H1 (cell line): ENCODE measurements around the gene DLG1. TPM values are rescaled to one million over a fixed set of nuclear protein-coding genes. Genes with fewer than 3 reads are reported as not detected.

Source experiments
- CTCF ChIA-PET: fragments of 300-600 bp; sonication (Branson Sonifier 250); formaldehyde crosslinking; loops from one replicate; lab custom pipeline; 2021; ENCODE audit not compliant: partially characterized antibody; lab: Charles Lee
- POLR2A ChIA-PET: fragments of 300-600 bp; sonication (Branson Sonifier 250); formaldehyde crosslinking; loops from one replicate; lab custom pipeline; 2021; ENCODE audit warnings: inconsistent platforms; ENCODE audit not compliant: partially characterized antibody; lab: Charles Lee
- DNase-seq, 2 experiments: peaks; one replicate each; pipeline versions ENCODE4 v3.0.0 to v3.0.0-alpha.2; 2010 to 2022; ENCODE audit warnings: low spot score in 2 of 2, low read depth in 1 of 2, mixed read lengths in 1 of 2
- FAIRE-seq: peaks from 2 replicates; lab custom pipeline; 2011; peaks lifted over from hg19 to GRCh38; lab: Jason Lieb, UNC
- H2AFZ ChIP-seq: 2 replicates; pipeline ENCODE4 v1.8.1; 2012; ENCODE audit warnings: low read length, inconsistent platforms
- H2AK5ac ChIP-seq: 2 replicates; pipeline ENCODE4 v1.6.1; 2013; ENCODE audit warnings: low read depth, low read length
- H2BK120ac ChIP-seq: replicated peaks from 2 replicates; pipeline ENCODE3; 2013; ENCODE audit warnings: low read depth, low read length, inconsistent platforms
- H2BK12ac ChIP-seq: 2 replicates; pipeline ENCODE4 v1.6.1; 2013; ENCODE audit warnings: low read depth, low read length
- H2BK15ac ChIP-seq: 2 replicates; pipeline ENCODE4 v1.6.1; 2013; ENCODE audit warnings: low read length
- H2BK20ac ChIP-seq: 2 replicates; pipeline ENCODE4 v1.6.1; 2013; ENCODE audit warnings: low read length
- H2BK5ac ChIP-seq: 2 replicates; pipeline ENCODE4 v1.6.1; 2013; ENCODE audit warnings: low read depth, low read length
- H3K14ac ChIP-seq: 2 replicates; pipeline ENCODE4 v1.6.1; 2013; ENCODE audit warnings: inconsistent platforms; ENCODE audit not compliant: insufficient read length
- H3K18ac ChIP-seq: 2 replicates; pipeline ENCODE4 v1.6.1; 2013; ENCODE audit warnings: low read length; ENCODE audit errors: extremely low read depth
- H3K23ac ChIP-seq: 2 replicates; pipeline ENCODE4 v1.6.1; 2013; ENCODE audit warnings: inconsistent platforms; ENCODE audit not compliant: insufficient read length
- H3K23me2 ChIP-seq: 2 replicates; pipeline ENCODE4 v1.6.1; 2013; ENCODE audit warnings: low read depth, low read length
- H3K27ac ChIP-seq: 2 replicates; pipeline ENCODE4 v1.6.1; 2011; ENCODE audit warnings: low read depth, low read length, inconsistent platforms
- H3K27me3 ChIP-seq, 4 experiments: replicated peaks in 1 of 4; 1 replicate in 1 of 4; 2 replicates in 3 of 4; pipeline versions ENCODE4 v1.6.1 to v1.8.1; 2011 to 2013; ENCODE audit warnings: low read length in 3 of 4, mild to moderate bottlenecking in 3 of 4, inconsistent platforms in 2 of 4, mixed read lengths in 2 of 4, moderate library complexity in 1 of 4; ENCODE audit not compliant: control insufficient read depth in 3 of 4, insufficient read depth in 3 of 4; ENCODE audit errors: extremely low read depth in 1 of 4
- H3K36me3 ChIP-seq, 4 experiments: 2 replicates each; pipeline versions ENCODE4 v1.6.1 to v1.8.1; 2011 to 2013; ENCODE audit warnings: mild to moderate bottlenecking in 4 of 4, low read length in 3 of 4, moderate library complexity in 2 of 4, control low read depth in 1 of 4, inconsistent platforms in 1 of 4; ENCODE audit not compliant: insufficient read depth in 4 of 4, control insufficient read depth in 2 of 4
- H3K4ac ChIP-seq: replicated peaks from 2 replicates; pipeline ENCODE3; 2013; ENCODE audit warnings: low read length, low read depth, mixed read lengths, inconsistent platforms; ENCODE audit not compliant: insufficient read length
- H3K4me1 ChIP-seq, 4 experiments: replicated peaks in 1 of 4; 1 replicate in 1 of 4; 2 replicates in 3 of 4; pipeline versions ENCODE4 v1.6.1 to v1.8.1; 2011 to 2013; ENCODE audit warnings: low read length in 3 of 4, inconsistent platforms in 2 of 4, mixed read lengths in 1 of 4; ENCODE audit not compliant: insufficient read depth in 4 of 4, control insufficient read depth in 3 of 4
- H3K4me2 ChIP-seq, 2 experiments: 2 replicates each; pipeline versions ENCODE4 v1.6.1 to v1.8.1; 2011 to 2013; ENCODE audit warnings: low read depth in 2 of 2, low read length in 2 of 2, control low read depth in 1 of 2, inconsistent platforms in 1 of 2, mild to moderate bottlenecking in 1 of 2; ENCODE audit not compliant: insufficient read depth in 1 of 2
- H3K4me3 ChIP-seq, 4 experiments: fragments of 200-600, 300-600 bp in 1 of 4; sonication (generic), shearing (Covaris generic), sonication (Bioruptor Twin) in 1 of 4; 2 replicates each; pipeline versions ENCODE4 v1.5.1 to v1.8.1; 2011 to 2016; ENCODE audit warnings: low read length in 4 of 4, low read depth in 3 of 4, control low read depth in 2 of 4, inconsistent platforms in 2 of 4, mild to moderate bottlenecking in 2 of 4, mixed read lengths in 1 of 4, moderate library complexity in 1 of 4; ENCODE audit not compliant: insufficient read depth in 2 of 4; ENCODE audit errors: extremely low read depth in 1 of 4
- H3K56ac ChIP-seq: replicated peaks from 2 replicates; pipeline ENCODE3; 2013; ENCODE audit warnings: low read depth, mild to moderate bottlenecking, mixed read lengths, low read length, inconsistent platforms; ENCODE audit not compliant: insufficient read length
- H3K79me1 ChIP-seq: 2 replicates; pipeline ENCODE4 v1.6.1; 2013; ENCODE audit warnings: low read depth, low read length, control low read depth
- H3K79me2 ChIP-seq, 2 experiments: 2 replicates each; pipeline versions ENCODE4 v1.6.1 to v1.8.1; 2012 to 2013; ENCODE audit warnings: low read length in 2 of 2, mild to moderate bottlenecking in 2 of 2, inconsistent platforms in 1 of 2; ENCODE audit not compliant: insufficient read depth in 2 of 2, control insufficient read depth in 1 of 2
- H3K9ac ChIP-seq, 4 experiments: replicated peaks in 1 of 4; 1 replicate in 1 of 4; 2 replicates in 3 of 4; pipeline versions ENCODE4 v1.6.1 to v1.8.1; 2011 to 2013; ENCODE audit warnings: low read depth in 3 of 4, low read length in 3 of 4, control low read depth in 2 of 4, mild to moderate bottlenecking in 2 of 4, moderate library complexity in 2 of 4, inconsistent platforms in 1 of 4; ENCODE audit errors: extremely low read depth in 1 of 4
- H3K9me3 ChIP-seq, 2 experiments: 2 replicates each; pipeline versions ENCODE4 v1.6.1 to v1.8.1; 2012 to 2013; ENCODE audit warnings: mild to moderate bottlenecking in 2 of 2, moderate library complexity in 2 of 2, control low read depth in 1 of 2, inconsistent platforms in 1 of 2, low read depth in 1 of 2, low read length in 1 of 2, mixed read lengths in 1 of 2; ENCODE audit not compliant: insufficient read depth in 2 of 2
- H4K20me1 ChIP-seq, 2 experiments: replicated peaks in 1 of 2; 2 replicates each; pipeline versions ENCODE3 to v1.8.1; 2011 to 2013; ENCODE audit warnings: inconsistent platforms in 2 of 2, low read length in 2 of 2, mild to moderate bottlenecking in 1 of 2; ENCODE audit not compliant: insufficient read depth in 2 of 2, control insufficient read depth in 1 of 2
- H4K5ac ChIP-seq: 2 replicates; pipeline ENCODE4 v1.6.1; 2013; ENCODE audit warnings: low read length, low read depth, mixed read lengths, inconsistent platforms; ENCODE audit not compliant: insufficient read length
- H4K8ac ChIP-seq: 2 replicates; pipeline ENCODE4 v1.8.0; 2013; ENCODE audit warnings: mild to moderate bottlenecking, moderate library complexity, low read length, inconsistent platforms; ENCODE audit not compliant: insufficient read depth; ENCODE audit errors: extremely low read depth
- H4K91ac ChIP-seq: replicated peaks from 2 replicates; pipeline ENCODE3; 2013; ENCODE audit warnings: low read length, mixed read lengths, inconsistent platforms; ENCODE audit not compliant: insufficient read length
- ASH2L ChIP-seq: fragments of 200-600, 300-600 bp; sonication (generic); IDR thresholded peaks from one replicate; pipeline ENCODE4 v1.7.1; 2017; ENCODE audit warnings: low read length
- BRCA1 ChIP-seq: IDR thresholded peaks from 2 replicates; pipeline ENCODE4 v1.6.1; 2012; ENCODE audit warnings: low read depth, low read length, improper control_type of control experiment
- CBX5 ChIP-seq: fragments of 300-800, 300-1000 bp; sonication (generic); IDR thresholded peaks from 2 replicates; pipeline ENCODE4 v1.7.1; 2016; ENCODE audit warnings: antibody characterized with exemption, low read length, low read depth
- HDAC2 ChIP-seq, 2 experiments: fragments of 300-600 bp in 1 of 2; sonication (generic) in 1 of 2; IDR thresholded peaks; 2 replicates each; pipeline ENCODE4 v1.6.1; 2011 to 2012; ENCODE audit warnings: low read depth in 2 of 2, low read length in 2 of 2, mild to moderate bottlenecking in 2 of 2, moderate library complexity in 2 of 2, borderline replicate concordance in 1 of 2, inconsistent platforms in 1 of 2
- HDAC6 ChIP-seq: IDR thresholded peaks from one replicate; pipeline ENCODE4 v1.7.1; 2012; ENCODE audit warnings: low read depth, mild to moderate bottlenecking, inconsistent platforms, low read length, moderate library complexity
- JUND ChIP-seq: IDR thresholded peaks from 2 replicates; pipeline ENCODE4 v1.6.1; 2011; ENCODE audit warnings: mild to moderate bottlenecking, improper control_type of control experiment, low read length
- RBBP5 ChIP-seq: IDR thresholded peaks from 2 replicates; pipeline ENCODE4 v1.7.1; 2012; ENCODE audit warnings: low read depth, mild to moderate bottlenecking, inconsistent platforms, low read length, moderate library complexity, borderline replicate concordance
- RXRA ChIP-seq: IDR thresholded peaks from 2 replicates; pipeline ENCODE4 v1.6.1; 2011; ENCODE audit warnings: low read depth, mild to moderate bottlenecking, low read length, moderate library complexity; ENCODE audit not compliant: insufficient read depth
- SP1 ChIP-seq: IDR thresholded peaks from 2 replicates; pipeline ENCODE4 v1.6.1; 2011; ENCODE audit warnings: low read depth, low read length
- SRF ChIP-seq: IDR thresholded peaks from 2 replicates; pipeline ENCODE4 v1.6.1; 2011; ENCODE audit warnings: mild to moderate bottlenecking, low read depth, low read length, moderate library complexity
- TAF1 ChIP-seq: IDR thresholded peaks from 2 replicates; pipeline ENCODE4 v1.6.1; 2011; ENCODE audit warnings: mild to moderate bottlenecking, low read depth, low read length
- WGBS, 2 experiments: shearing (Covaris generic) in 1 of 2; methylation state at CpG; one replicate each; pipeline versions ENCODE4 v1.1.6 to v1.1.7; 2013 to 2015; ENCODE audit warnings: low lambda C conversion rate in 2 of 2, mixed read lengths in 2 of 2, inconsistent platforms in 1 of 2, low coverage in 1 of 2, missing lambda C conversion rate in 1 of 2; ENCODE audit not compliant: insufficient replicate concordance in 2 of 2, insufficient coverage in 1 of 2, insufficient read length in 1 of 2; ENCODE audit errors: extremely low coverage in 1 of 2, missing lambda C conversion rate in 1 of 2; 5-methylcytosine and 5-hydroxymethylcytosine counted together
- polyA plus RNA-seq, 7 experiments: library from polyadenylated mRNA; depleted of rRNA in 3 of 7; stranded (reverse) in 5 of 7; unstranded in 2 of 7; fragments of >200 nt in 5 of 7; fragments of 200-250 nt in 2 of 7; gene quantifications; 1 replicate in 5 of 7; 2 replicates in 1 of 7; 4 replicates in 1 of 7; pipeline versions ENCODE4 v1.2.1 to v1.2.3, GENCODE V29; 2011 to 2013; ENCODE audit warnings: missing spikeins in 2 of 7, mixed read lengths in 2 of 7
- total RNA-seq: library from RNA; stranded (reverse); fragmentation: NEBNext Ultra II Directional; extraction: Animal tissue kit (Norgen Biotek cat#: 25700); gene quantifications from 2 replicates; pipeline ENCODE4 v1.2.1, GENCODE V29; 2021

DLG1 gene
- total and polyA plus RNA-seq, 2 of the 8 experiments (the other 6 are each of a cell fraction or from before 2014, with no cell fraction given) = 13.4 to 78.8 TPM

GRCh38 chr3:197029511-197030167, 268.8 kb downstream of the DLG1 start, which contains the start of gene MELTF:
MELTF (minus strand) TSS chr3:197029817; CDS start chr3:197029702, 115 bp downstream.
- CTCF ChIA-PET = interaction anchor here (0.6 to 16.7 kb wide), 23 partner anchors 8 to 887 kb away, joined by 3 to 245 read pairs (median 3); partner anchors contain the start of genes NCBP2 and SENP5
- no peak within 1 kb of the TSS for H3K56ac ChIP-seq
- no peaks in the 10 kb centered on the region for H3K79me2 ChIP-seq
- H2BK15ac ChIP-seq = peak within 1 kb of the TSS; percentile 46; the same call in 1 of the 2 replicates
- H3K4me3 ChIP-seq = peak within 1 kb of the TSS; percentile 46 to 74 (median 52)
- POLR2A ChIA-PET = interaction anchor here (1.9 kb wide), 1 partner anchor 27 kb away, joined by 6 read pairs; no protein-coding TSS in a partner anchor
- H3K14ac ChIP-seq = no peak within 1 kb of the TSS
- no peak within 1 kb of the TSS for H4K5ac ChIP-seq
- H3K23ac ChIP-seq = no peak within 1 kb of the TSS
- peak within 1 kb of the TSS; percentile 92; the same call in 1 of the 2 replicates for H2AFZ ChIP-seq
- H3K36me3 ChIP-seq = no peaks in the 10 kb centered on the region
- peak within 1 kb of the TSS; percentile 71 for H4K8ac ChIP-seq
- no peak within 1 kb of the TSS for H4K91ac ChIP-seq
- H3K23me2 ChIP-seq = peaks cover 9% of the 10 kb centered on the region; the same call in 1 of the 2 replicates
- DNase-seq = peak in 1 of 2 experiments; percentile 92
- H4K20me1 ChIP-seq = peaks cover 0 to 4% of the 10 kb centered on the region in 2 experiments
- no peaks in the 10 kb centered on the region for H3K79me1 ChIP-seq
- peak within 1 kb of the TSS; percentile 80; the same call in 1 of the 2 replicates for H2BK12ac ChIP-seq
- no peak within 1 kb of the TSS for H2BK120ac ChIP-seq
- H3K4me2 ChIP-seq = peak within 1 kb of the TSS; percentile 52 to 80
- H3K18ac ChIP-seq = peak within 1 kb of the TSS; percentile 32
- H2BK20ac ChIP-seq = no peak within 1 kb of the TSS
- peaks cover 0 to 4% (median 4%) of the 10 kb centered on the region in 4 experiments; a peak in 4 of 7 replicates for H3K4me1 ChIP-seq
- WGBS, 2 experiments = 13% methylated on average over 6 of the region's 60 CpGs; no CpG with 5 or more reads in 1 of the 2 experiments
- H3K27me3 ChIP-seq = peaks cover 9 to 21% (median 19%) of the 10 kb centered on the region in 4 experiments
- H2BK5ac ChIP-seq = no peak within 1 kb of the TSS
- H3K9me3 ChIP-seq = no peaks in the 10 kb centered on the region
- no peak for FAIRE-seq
- no peak within 1 kb of the TSS for H3K4ac ChIP-seq
- no peak within 1 kb of the TSS for H3K27ac ChIP-seq
- peak within 1 kb of the TSS in 1 of 4 experiments; percentile 62; a peak in 1 of 7 replicates for H3K9ac ChIP-seq
- no peak within 1 kb of the TSS for H2AK5ac ChIP-seq
- no peak for TF ChIP-seq BRCA1
- TF ChIP-seq TAF1 = no peak
- peak; percentile 52; the same call in 1 of the 2 replicates for TF ChIP-seq RXRA
- no peak for TF ChIP-seq SRF
- TF ChIP-seq SP1 = no peak
- TF ChIP-seq ASH2L = no peak
- TF ChIP-seq RBBP5 = peak; percentile 65; the same call in 1 of the 2 replicates
- no peak for TF ChIP-seq CBX5
- no peak for TF ChIP-seq JUND
- TF ChIP-seq HDAC2 (IDR thresholded peaks at IDR 0.05; ENCODE audit: borderline replicate concordance in 1 of 2, low read depth in 2 of 2, low read length in 2 of 2) = no peak
- TF ChIP-seq HDAC6 = no peak
